DOHH2 (cell line): ENCODE results near the gene ANO6.

Experiments
- H3F3A ChIP-seq: fragments of 200-600 bp; sonication (generic), shearing (Covaris generic); 2 replicates; pipeline ENCODE4 v1.6.0; 2016; ENCODE audit warnings: antibody characterized with exemption, mild to moderate bottlenecking; ENCODE audit not compliant: control insufficient read depth, insufficient read depth
- H3K27ac ChIP-seq: fragments of 200-600 bp; sonication (generic); 2 replicates; pipeline ENCODE4 v1.5.1; 2014; ENCODE audit warnings: low read depth, mild to moderate bottlenecking, low read length, moderate library complexity
- H3K27me3 ChIP-seq: fragments of 200-600 bp; sonication (generic); 2 replicates; pipeline ENCODE4 v1.6.1; 2014; ENCODE audit warnings: mild to moderate bottlenecking, low read length, mixed read lengths; ENCODE audit not compliant: control insufficient read depth
- H3K36me3 ChIP-seq: fragments of 200-600 bp; sonication (generic); 2 replicates; pipeline ENCODE4 v1.6.1; 2014; ENCODE audit warnings: mild to moderate bottlenecking, low read length, moderate library complexity, mixed read lengths; ENCODE audit not compliant: control insufficient read depth
- H3K4me1 ChIP-seq: fragments of 200-600 bp; sonication (generic); 2 replicates; pipeline ENCODE4 v1.6.1; 2014; ENCODE audit warnings: mild to moderate bottlenecking, low read length, mixed read lengths; ENCODE audit not compliant: control insufficient read depth
- H3K4me2 ChIP-seq: fragments of 200-600 bp; sonication (generic); 2 replicates; pipeline ENCODE4 v1.6.0; 2014; ENCODE audit warnings: mild to moderate bottlenecking, low read length, moderate library complexity
- H3K4me3 ChIP-seq: fragments of 200-600 bp; sonication (generic); 2 replicates; pipeline ENCODE4 v1.5.1; 2014; ENCODE audit warnings: mild to moderate bottlenecking, low read length, mixed read lengths
- H3K79me2 ChIP-seq: fragments of 200-600 bp; sonication (generic); 2 replicates; pipeline ENCODE4 v1.6.1; 2014; ENCODE audit warnings: mild to moderate bottlenecking, low read length, mixed read lengths; ENCODE audit not compliant: control insufficient read depth
- H3K9me2 ChIP-seq: fragments of 200-600 bp; sonication (generic); replicated peaks from 2 replicates; pipeline ENCODE4 v1.6.1; 2014; ENCODE audit warnings: mild to moderate bottlenecking, low read length, mixed read lengths; ENCODE audit not compliant: control insufficient read depth
- H3K9me3 ChIP-seq: fragments of 200-600 bp; sonication (generic); 2 replicates; pipeline ENCODE4 v1.6.1; 2014; ENCODE audit warnings: antibody characterized with exemption, low read length, mixed read lengths; ENCODE audit not compliant: control insufficient read depth, insufficient read depth
- H4K20me1 ChIP-seq: fragments of 200-600 bp; sonication (generic); 2 replicates; pipeline ENCODE4 v1.6.0; 2014; ENCODE audit warnings: low read depth, mild to moderate bottlenecking, antibody characterized with exemption, low read length, moderate library complexity; ENCODE audit not compliant: control insufficient read depth, insufficient read depth
- EZH2phosphoT487 ChIP-seq: fragments of 200-600 bp; sonication (generic); IDR thresholded peaks from 2 replicates; pipeline ENCODE4 v1.6.1; 2017; ENCODE audit warnings: borderline replicate concordance, mild to moderate bottlenecking, antibody characterized with exemption, low read length, moderate library complexity, mixed read lengths
- TF ChIP-seq, protein P1 (sequence below): fragments of 200-600 bp; sonication (generic); IDR thresholded peaks from one replicate; pipeline ENCODE4 v1.5.1; 2014; ENCODE audit warnings: antibody characterized with exemption, mild to moderate bottlenecking, low read depth, low read length; ENCODE audit not compliant: poor library complexity, severe bottlenecking

The ANO6 gene

DNA sequence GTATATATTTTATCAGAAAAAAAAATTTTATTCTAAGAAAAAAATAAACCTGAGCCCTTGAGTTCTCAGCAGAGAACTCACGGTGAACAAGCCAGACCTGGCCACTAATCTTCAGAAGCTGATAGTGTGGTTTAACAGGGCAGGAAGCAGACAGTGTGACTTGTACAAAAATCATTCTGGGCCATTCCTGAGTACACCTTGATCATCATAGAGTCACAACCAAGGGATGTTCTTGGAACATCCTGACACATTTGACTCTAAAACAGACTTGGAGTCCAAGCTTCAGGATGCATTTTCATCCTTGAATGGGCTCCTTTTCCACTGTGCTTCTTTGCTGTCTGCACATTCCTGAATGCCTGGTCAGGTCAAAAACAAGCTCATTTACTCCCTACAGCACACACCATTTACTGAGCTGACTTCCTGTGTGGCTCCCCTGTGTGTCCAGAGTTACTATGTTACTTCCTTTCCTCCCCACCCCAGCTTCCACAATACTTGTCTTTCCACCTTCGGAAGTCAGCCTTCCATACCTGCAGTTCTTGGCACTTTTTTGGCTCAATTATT, 112.0 kb downstream of the ANO6 start:
- Histone ChIP-seq H3K27me3 (no peaks in the 10 kb centered on the region), H3K9me2 (no peaks in the 10 kb centered on the region), H4K20me1 (no peaks in the 10 kb centered on the region), H3K4me3 (no peak overlapping the region), H3K4me2 (no peak overlapping the region), H3K27ac (no peak overlapping the region), H3F3A (no peaks in the 10 kb centered on the region), H3K36me3 (peaks cover 2% of the 10 kb centered on the region; the same call in 1 of the 2 replicates), H3K79me2 (no peaks in the 10 kb centered on the region), H3K9me3 (no peaks in the 10 kb centered on the region), H3K4me1 (no peaks in the 10 kb centered on the region)
- no peak for TF ChIP-seq EZH2phosphoT487

DNA sequence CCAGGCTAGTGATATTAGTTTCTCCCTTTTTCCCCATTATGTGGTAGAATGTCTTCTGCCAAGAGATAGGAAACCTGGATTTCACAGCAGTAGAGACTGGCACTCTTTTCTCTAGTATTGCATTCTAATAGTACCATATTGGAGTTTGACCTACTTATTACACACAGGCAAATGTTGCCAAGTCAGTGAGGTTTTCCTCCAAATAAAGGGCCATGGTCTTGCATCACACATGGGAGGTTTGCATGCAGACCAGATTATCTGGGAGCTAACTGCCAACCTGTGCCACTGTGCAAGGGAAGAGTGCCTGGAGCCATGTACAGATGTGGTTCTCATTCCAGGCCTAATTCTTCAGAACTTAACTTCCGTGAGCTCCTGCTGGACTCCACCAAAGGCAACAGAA, 113.3 kb downstream of the ANO6 start:
- H3K4me2 ChIP-seq: no peak overlapping the region
- no peaks in the 10 kb centered on the region for H3K4me1 ChIP-seq
- no peaks in the 10 kb centered on the region for H3K9me2 ChIP-seq

GRCh38 chr12:45329702-45330101, 113.8 kb downstream of the ANO6 start:
- Histone ChIP-seq H3K36me3 (peaks cover 7% of the 10 kb centered on the region; the same call in 1 of the 2 replicates), H3F3A (no peaks in the 10 kb centered on the region), H3K9me2 (no peaks in the 10 kb centered on the region), H3K4me2 (no peak overlapping the region), H3K79me2 (no peaks in the 10 kb centered on the region), H3K27me3 (no peaks in the 10 kb centered on the region), H3K4me3 (no peak overlapping the region), H3K9me3 (no peaks in the 10 kb centered on the region), H4K20me1 (no peaks in the 10 kb centered on the region), H3K27ac (no peak overlapping the region), H3K4me1 (no peaks in the 10 kb centered on the region)
- TF ChIP-seq EZH2phosphoT487: no peak
- TF ChIP-seq, protein P1, sequence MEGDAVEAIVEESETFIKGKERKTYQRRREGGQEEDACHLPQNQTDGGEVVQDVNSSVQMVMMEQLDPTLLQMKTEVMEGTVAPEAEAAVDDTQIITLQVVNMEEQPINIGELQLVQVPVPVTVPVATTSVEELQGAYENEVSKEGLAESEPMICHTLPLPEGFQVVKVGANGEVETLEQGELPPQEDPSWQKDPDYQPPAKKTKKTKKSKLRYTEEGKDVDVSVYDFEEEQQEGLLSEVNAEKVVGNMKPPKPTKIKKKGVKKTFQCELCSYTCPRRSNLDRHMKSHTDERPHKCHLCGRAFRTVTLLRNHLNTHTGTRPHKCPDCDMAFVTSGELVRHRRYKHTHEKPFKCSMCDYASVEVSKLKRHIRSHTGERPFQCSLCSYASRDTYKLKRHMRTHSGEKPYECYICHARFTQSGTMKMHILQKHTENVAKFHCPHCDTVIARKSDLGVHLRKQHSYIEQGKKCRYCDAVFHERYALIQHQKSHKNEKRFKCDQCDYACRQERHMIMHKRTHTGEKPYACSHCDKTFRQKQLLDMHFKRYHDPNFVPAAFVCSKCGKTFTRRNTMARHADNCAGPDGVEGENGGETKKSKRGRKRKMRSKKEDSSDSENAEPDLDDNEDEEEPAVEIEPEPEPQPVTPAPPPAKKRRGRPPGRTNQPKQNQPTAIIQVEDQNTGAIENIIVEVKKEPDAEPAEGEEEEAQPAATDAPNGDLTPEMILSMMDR: no peak

More for the DNA sequence above, 113.3 kb downstream of the ANO6 start:
- H3K36me3 ChIP-seq: peaks cover 7% of the 10 kb centered on the region; the same call in 1 of the 2 replicates
- no peaks in the 10 kb centered on the region for H3K9me3 ChIP-seq
- TF ChIP-seq EZH2phosphoT487: no peak
- TF ChIP-seq, protein P1: no peak
- H3K27me3 ChIP-seq: no peaks in the 10 kb centered on the region
- no peak overlapping the region for H3K4me3 ChIP-seq
- no peak overlapping the region for H3K27ac ChIP-seq
- H4K20me1 ChIP-seq: no peaks in the 10 kb centered on the region
- no peaks in the 10 kb centered on the region for H3K79me2 ChIP-seq
- no peaks in the 10 kb centered on the region for H3F3A ChIP-seq

DNA sequence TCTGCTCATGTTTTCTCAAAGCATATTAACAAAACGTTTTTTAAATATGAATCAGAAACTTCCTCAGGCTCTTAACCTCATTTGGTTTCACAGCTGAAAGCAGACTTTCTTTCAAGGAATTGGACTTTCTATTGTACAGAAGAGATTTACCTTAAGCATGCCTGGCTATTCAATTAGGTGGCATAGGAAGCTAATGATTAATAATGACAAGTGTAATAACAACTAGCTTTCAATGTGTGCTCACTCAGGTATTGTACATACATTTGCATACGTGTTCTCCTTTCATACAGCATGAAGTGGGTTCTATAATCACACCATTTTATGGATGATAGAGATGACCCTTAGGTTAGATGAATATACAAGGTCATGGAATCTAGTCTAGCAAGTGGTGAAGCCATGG, 115.7 kb downstream of the ANO6 start:
- Histone ChIP-seq H3K4me2 (no peak overlapping the region), H3K27ac (no peak overlapping the region), H3K36me3 (peaks cover 7% of the 10 kb centered on the region; the same call in 1 of the 2 replicates), H4K20me1 (no peaks in the 10 kb centered on the region), H3K27me3 (no peaks in the 10 kb centered on the region), H3K9me3 (no peaks in the 10 kb centered on the region), H3F3A (no peaks in the 10 kb centered on the region), H3K4me3 (no peak overlapping the region), H3K4me1 (no peaks in the 10 kb centered on the region), H3K79me2 (no peaks in the 10 kb centered on the region), H3K9me2 (no peaks in the 10 kb centered on the region)
- TF ChIP-seq, protein P1: no peak
- no peak for TF ChIP-seq EZH2phosphoT487
